ENCODE measurements around the gene LRRC28. TPM values are rescaled to one million over a fixed set of nuclear protein-coding genes. Genes with fewer than 3 reads are reported as not detected.
A peak's percentile ranks its signal among the peaks of the same experiment; 100 is the strongest.

The LRRC28 gene
- total and polyA plus RNA-seq, 2 of the 4 experiments (the other 2 are of a cell fraction), result 12.7 to 21.1 TPM

GRCh38 chr15:99252326-99252725, 1.0 kb downstream of the LRRC28 start:
- no CpG with 5 or more reads among the region's 7 CpGs for WGBS, 2 experiments (ENCODE audit: extremely low coverage in 2 of 2, insufficient read length in 1 of 2)
- Histone ChIP-seq H3K9ac (ENCODE audit: low read depth, low read length) (no peak overlapping the region), H2BK5ac (ENCODE audit: low read depth, low read length, poor library complexity, severe bottlenecking) (no peak overlapping the region), H3K4me2 (ENCODE audit: low read depth, low read length) (peak overlapping the region; percentile 81; the same call in 1 of the 2 replicates), H3K4ac (ENCODE audit: low read depth, low read length) (no peak overlapping the region), H3K36me3 (ENCODE audit: control insufficient read depth, insufficient read depth, low read length) (no peaks in the 10 kb centered on the region), H2BK20ac (ENCODE audit: low read depth, low read length) (no peak overlapping the region), H3K9me3 (ENCODE audit: control insufficient read depth, insufficient read depth, low read length) (no peaks in the 10 kb centered on the region), H2BK120ac (ENCODE audit: low read depth, low read length) (no peak overlapping the region), H4K8ac (ENCODE audit: low read depth in 2 of 2, low read length in 2 of 2) (no peak overlapping the region), H3K79me1 (ENCODE audit: low read depth in 1 of 2, low read length in 2 of 2) (peaks cover 3 to 28% of the 10 kb centered on the region in 2 experiments; a peak in 2 of 4 replicates), H3K27me3 (ENCODE audit: control insufficient read depth, insufficient read depth, low read length) (no peaks in the 10 kb centered on the region), H3K56ac (ENCODE audit: extremely low read depth, insufficient read depth, low read length) (no peak overlapping the region), H3K9me1 (ENCODE audit: insufficient read depth, low read length) (no peaks in the 10 kb centered on the region), H2AFZ (replicated peaks; ENCODE audit: low read length, poor library complexity) (no peak overlapping the region), H2AK9ac (replicated peaks; ENCODE audit: low read depth, low read length, poor library complexity) (no peak overlapping the region), H3K18ac (ENCODE audit: low read depth, low read length) (no peak overlapping the region), H4K20me1 (ENCODE audit: insufficient read depth, low read length) (no peaks in the 10 kb centered on the region), H4K5ac (ENCODE audit: low read depth, low read length) (no peak overlapping the region), H2AK5ac (ENCODE audit: low read depth, low read length) (no peak overlapping the region), H4K91ac (ENCODE audit: insufficient read depth, low read depth, low read length) (no peak overlapping the region), H2BK15ac (ENCODE audit: low read depth, low read length) (no peak overlapping the region), H3K4me3 (ENCODE audit: insufficient read depth, low read depth, low read length) (no peak overlapping the region), H3K23ac (ENCODE audit: low read depth, low read length) (0 out of 2 replicates have a peak overlapping the region, but pooled peaks have one; percentile 10), H3K14ac (replicated peaks; ENCODE audit: low read depth, low read length) (no peak overlapping the region), H3K4me1 (ENCODE audit: control insufficient read depth, insufficient read depth, low read length) (peaks cover 5% of the 10 kb centered on the region), H3K27ac (ENCODE audit: insufficient read depth, low read length) (no peak overlapping the region)
- CTCF ChIA-PET, result no interaction called here
- TF ChIP-seq BHLHE40 (IDR thresholded peaks at IDR 0.05; ENCODE audit: low read depth, low read length) (no peak), RAD21 (IDR thresholded peaks at IDR 0.05; ENCODE audit: low read length) (no peak), SMC3 (IDR thresholded peaks at IDR 0.05; ENCODE audit: low read depth, low read length) (no peak), CHD1 (IDR thresholded peaks at IDR 0.05; ENCODE audit: low read depth, low read length) (no peak), RFX5 (IDR thresholded peaks at IDR 0.05; ENCODE audit: low read depth, low read length) (no peak), MAZ (IDR thresholded peaks at IDR 0.05; ENCODE audit: borderline replicate concordance, low read depth, low read length) (no peak), USF2 (IDR thresholded peaks at IDR 0.05; ENCODE audit: low read depth, low read length) (no peak), ELK1 (IDR thresholded peaks at IDR 0.05; ENCODE audit: borderline replicate concordance, low read depth, low read length) (no peak), CTCF (conservative IDR thresholded peaks at IDR 0.05; ENCODE audit: low read depth, low read length) (no peak), NFE2L2 (IDR thresholded peaks at IDR 0.05; ENCODE audit: low read depth, low read length) (no peak), CEBPB (IDR thresholded peaks at IDR 0.05; ENCODE audit: low read depth, low read length) (no peak), MAFK (IDR thresholded peaks at IDR 0.05; ENCODE audit: low read depth, low read length) (no peak), MXI1 (IDR thresholded peaks at IDR 0.05; ENCODE audit: borderline replicate concordance, low read depth, low read length) (no peak)
- BruUV-seq (replicated peaks), result no TSS peak
- dilution Hi-C loops (cut with HindIII; ENCODE audit: low sequenced_read_pairs, unreplicated experiment), result no loop called here
- ATAC-seq (ENCODE audit: low read depth) (no peak), DNase-seq (no peak)
- in situ Hi-C loops (cut with MboI; ENCODE audit: low sequenced_read_pairs), result loop anchor here (25.0 kb wide), 2 partner anchors 860 to 1335 kb away; no protein-coding TSS in a partner anchor
- intact Hi-C loops (cut with micrococcal nuclease), result no loop called here
- POLR2A ChIA-PET (ENCODE audit: unreplicated experiment), result no interaction called here
